ENCODE data around the gene EHMT2. TPM values are rescaled to one million over a fixed set of nuclear protein-coding genes. Genes with fewer than 3 reads are reported as not detected.
A peak's percentile ranks its signal among the peaks of the same experiment; 100 is the strongest.

EHMT2 gene
- 10 to 100 TPM; 49.3 to 56.6 (median 55.8) TPM for total RNA-seq
- 41.7 TPM for total RNA-seq (2013)

- peaks cover 11% of the 10 kb centered on the region for H3K36me3 ChIP-seq (ENCODE audit: control insufficient read depth, insufficient read depth, low read length)
- no peak for TF ChIP-seq CTCF (IDR thresholded peaks at IDR 0.05)
- H3K4me1 ChIP-seq (ENCODE audit: control insufficient read depth, insufficient read depth, low read length), result peaks cover 52% of the 10 kb centered on the region
- WGBS (ENCODE audit: insufficient coverage), result under 1% methylated on average over 49 of the region's 49 CpGs
- no peaks in the 10 kb centered on the region for H3K27me3 ChIP-seq (ENCODE audit: control insufficient read depth, insufficient read depth, low read length)
- H3K27me3 Mint-ChIP-seq (ENCODE audit: low read depth in 2 of 2), result no peaks in the 10 kb centered on the region
- H3K36me3 Mint-ChIP-seq, result no peaks in the 10 kb centered on the region
- DNase-seq (peak; percentile 82 to 91), ATAC-seq (peak; percentile 59 to 83 (median 74))
- H3K9me3 ChIP-seq (ENCODE audit: control insufficient read depth, insufficient read depth, low read length), result no peaks in the 10 kb centered on the region
- H3K27ac Mint-ChIP-seq, result peak within 1 kb of the TSS; percentile 95
- H3K27ac ChIP-seq (ENCODE audit: low read length), result peak within 1 kb of the TSS; percentile 81
- H3K4me1 Mint-ChIP-seq, result peaks cover 28 to 52% of the 10 kb centered on the region in 2 donors
- H3K4me3 ChIP-seq (ENCODE audit: low read length), result peak within 1 kb of the TSS; percentile 76
- intact Hi-C loops (cut with micrococcal nuclease), result loop anchor here (1.0 to 5.0 kb wide), 2 partner anchors 34 to 60 kb away; partner anchors contain the start of genes NELFE and SKIC2
- peak within 1 kb of the TSS; percentile 97 for H3K4me3 Mint-ChIP-seq
- no peaks in the 10 kb centered on the region for H3K9me3 Mint-ChIP-seq
Observed at GRCh38 chr6:31897612-31898382, at the start of gene EHMT2. TSS of gene EHMT2 (minus strand) at chr6:31897698. CDS start at chr6:31897677, 21 bp downstream.

- intact Hi-C loops (cut with micrococcal nuclease), result no loop called here
- no peak for TF ChIP-seq CTCF (IDR thresholded peaks at IDR 0.05)
Observed at GRCh38 chr6:31947070-31947675, 49.7 kb upstream of the EHMT2 start.

GRCh38 chr6:31946370-31946885, 48.9 kb upstream of the EHMT2 start:
- Histone ChIP-seq H3K27ac (ENCODE audit: low read length) (no peak overlapping the region), H3K27me3 (ENCODE audit: control insufficient read depth, insufficient read depth, low read length) (peaks cover 3% of the 10 kb centered on the region), H3K4me1 (ENCODE audit: control insufficient read depth, insufficient read depth, low read length) (no peaks in the 10 kb centered on the region), H3K9me3 (ENCODE audit: control insufficient read depth, insufficient read depth, low read length) (no peaks in the 10 kb centered on the region), H3K36me3 (ENCODE audit: control insufficient read depth, insufficient read depth, low read length) (no peaks in the 10 kb centered on the region), H3K4me3 (ENCODE audit: low read length) (no peak overlapping the region)
- H3K27me3 Mint-ChIP-seq (ENCODE audit: low read depth in 2 of 2), result peaks cover 14 to 18% of the 10 kb centered on the region in 2 donors
- ATAC-seq (no peak), DNase-seq (no peak)
- no peaks in the 10 kb centered on the region for H3K9me3 Mint-ChIP-seq
- WGBS (ENCODE audit: insufficient coverage), result 84% methylated on average over 11 of the region's 11 CpGs
- no peak for TF ChIP-seq CTCF (IDR thresholded peaks at IDR 0.05)
- H3K4me1 Mint-ChIP-seq, result peaks cover 0 to 8% of the 10 kb centered on the region in 2 donors
- H3K36me3 Mint-ChIP-seq, result no peaks in the 10 kb centered on the region
- no peak overlapping the region for H3K27ac Mint-ChIP-seq
- H3K4me3 Mint-ChIP-seq, result no peak overlapping the region
- intact Hi-C loops (cut with micrococcal nuclease), result no loop called here

More at GRCh38 chr6:31947070-31947675, 49.7 kb upstream of the EHMT2 start:
- H3K4me3 Mint-ChIP-seq, result no peak overlapping the region
- no peaks in the 10 kb centered on the region for H3K36me3 Mint-ChIP-seq
- peaks cover 14 to 15% of the 10 kb centered on the region in 2 donors for H3K27me3 Mint-ChIP-seq (ENCODE audit: low read depth in 2 of 2)
- 88% methylated on average over 24 of the region's 24 CpGs for WGBS (ENCODE audit: insufficient coverage)
- H3K27ac Mint-ChIP-seq, result no peak overlapping the region
- H3K4me1 ChIP-seq (ENCODE audit: control insufficient read depth, insufficient read depth, low read length), result no peaks in the 10 kb centered on the region
- no peaks in the 10 kb centered on the region for H3K9me3 ChIP-seq (ENCODE audit: control insufficient read depth, insufficient read depth, low read length)
- DNase-seq (no peak), ATAC-seq (no peak)
- H3K27me3 ChIP-seq (ENCODE audit: control insufficient read depth, insufficient read depth, low read length), result peaks cover 3% of the 10 kb centered on the region
- peaks cover 4% of the 10 kb centered on the region for H3K36me3 ChIP-seq (ENCODE audit: control insufficient read depth, insufficient read depth, low read length)
- H3K4me1 Mint-ChIP-seq, result peaks cover 0 to 8% of the 10 kb centered on the region in 2 donors
- no peak overlapping the region for H3K27ac ChIP-seq (ENCODE audit: low read length)
- no peaks in the 10 kb centered on the region for H3K9me3 Mint-ChIP-seq
- H3K4me3 ChIP-seq (ENCODE audit: low read length), result no peak overlapping the region

All from natural killer cell (primary cell).